Measurements from ENCODE around the gene SAP130.

DNA sequence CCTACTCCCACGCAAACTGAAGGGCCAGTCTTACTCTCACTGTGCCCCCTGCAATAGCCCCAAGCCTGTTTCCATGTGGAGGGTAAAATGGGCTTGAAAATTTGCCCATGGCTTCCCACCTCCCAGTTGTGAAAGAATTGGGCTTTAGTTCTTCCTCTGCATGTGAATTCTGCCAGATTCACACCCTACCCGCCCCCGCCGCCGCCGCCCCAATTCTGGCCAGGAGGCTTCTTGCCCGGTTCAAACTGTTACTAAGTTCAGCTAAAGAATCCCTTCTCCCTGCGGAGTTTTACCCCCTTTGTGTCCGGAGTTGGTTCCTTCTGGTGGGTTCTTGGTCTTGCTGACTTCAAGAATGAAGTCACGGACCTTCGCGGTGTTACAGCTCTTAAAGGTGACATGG lies 25.5 kb upstream of the SAP130 start:
- no peak for TF ChIP-seq EZH2 (IDR thresholded peaks at IDR 0.05)
- no peak for TF ChIP-seq POLR2AphosphoS5 (IDR thresholded peaks at IDR 0.05; ENCODE audit: borderline replicate concordance, low read depth, low read length)
- TF ChIP-seq FOXP2 (optimal IDR thresholded peaks at IDR 0.05; ENCODE audit: control extremely low read depth, extremely low read length, insufficient read depth): no peak
